ENCODE measurements around the gene PCDHA5.

DNA sequence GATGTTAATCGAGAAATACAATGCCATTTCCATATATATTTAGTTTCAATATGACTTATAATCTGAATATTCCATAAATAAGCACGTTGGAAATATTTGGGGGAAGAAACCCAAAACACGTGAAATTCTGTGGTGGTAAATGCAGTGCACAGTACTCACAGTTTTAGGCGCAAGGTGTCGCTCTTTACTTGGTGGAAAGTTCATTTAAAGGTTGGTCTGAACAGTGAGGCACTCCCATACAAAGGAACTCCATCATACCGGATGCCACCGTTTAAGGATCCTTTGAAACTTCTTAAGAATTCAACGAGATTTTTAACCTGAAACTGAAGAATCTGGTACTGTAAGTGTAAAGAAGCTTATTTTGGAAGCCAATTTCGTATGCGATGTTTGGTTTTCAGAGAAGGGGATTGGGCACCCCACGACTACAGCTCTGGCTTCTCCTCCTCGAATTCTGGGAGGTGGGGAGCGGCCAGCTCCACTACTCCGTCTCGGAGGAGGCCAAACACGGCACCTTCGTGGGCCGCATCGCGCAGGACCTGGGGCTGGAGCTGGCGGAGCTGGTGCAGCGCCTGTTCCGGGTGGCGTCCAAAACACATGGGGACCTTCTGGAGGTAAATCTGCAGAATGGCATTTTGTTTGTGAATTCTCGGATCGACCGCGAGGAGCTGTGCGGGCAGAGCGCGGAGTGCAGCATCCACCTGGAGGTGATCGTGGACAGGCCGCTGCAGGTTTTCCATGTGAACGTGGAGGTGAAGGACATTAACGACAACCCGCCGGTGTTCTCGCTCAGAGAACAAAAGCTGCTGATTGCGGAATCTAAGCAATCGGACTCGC lies 47.5 kb downstream of the PCDHA5 start, which contains the start of gene PCDHA11:
- TF ChIP-seq CTCF (IDR thresholded peaks at IDR 0.05) (peak in 2 of 12 donors; percentile 19 to 29), POLR2A (IDR thresholded peaks at IDR 0.05) (no peak)

Measured in heart left ventricle (tissue), 13 donors.